GM12878 (cell line): ENCODE results near the gene MSL1. TPM values are rescaled to one million over a fixed set of nuclear protein-coding genes. Genes with fewer than 3 reads are reported as not detected.

Experiments
- FOXK2 ChIP-seq: fragments of 450-650 bp; IDR thresholded peaks from 2 replicates; pipeline ENCODE4 v1.6.1; 2017; ENCODE audit warnings: mild to moderate bottlenecking, moderate library complexity
- HSF1 ChIP-seq: fragments of 150-350 bp; IDR thresholded peaks from 2 replicates; pipeline ENCODE4 v1.6.1; 2014; ENCODE audit warnings: mild to moderate bottlenecking, low read depth, low read length
- JUND ChIP-seq: IDR thresholded peaks from 2 replicates; pipeline ENCODE4 v1.6.1; 2012; ENCODE audit warnings: low read depth, mild to moderate bottlenecking, low read length, improper control_type of control experiment, moderate library complexity
- NKRF ChIP-seq: fragments of 450-650 bp; conservative IDR thresholded peaks from 2 replicates; pipeline ENCODE4 v1.6.1; 2017; ENCODE audit warnings: mild to moderate bottlenecking, moderate library complexity
- SPI1 ChIP-seq: IDR thresholded peaks from 2 replicates; pipeline ENCODE4 v1.6.1; 2011; ENCODE audit warnings: low read depth, mild to moderate bottlenecking, low read length, moderate library complexity, borderline replicate concordance; ENCODE audit not compliant: insufficient read depth
- SRF ChIP-seq, 2 experiments: IDR thresholded peaks; 2 replicates each; pipeline ENCODE4 v1.6.1; 2011; ENCODE audit warnings: low read depth in 2 of 2, low read length in 2 of 2, mild to moderate bottlenecking in 1 of 2, moderate library complexity in 1 of 2
- STAT1 ChIP-seq: fragments of 450-650 bp; conservative IDR thresholded peaks from 2 replicates; pipeline ENCODE4 v1.6.1; 2014; ENCODE audit warnings: antibody characterized with exemption, mild to moderate bottlenecking
- TAF1 ChIP-seq: IDR thresholded peaks from 2 replicates; pipeline ENCODE4 v1.6.1; 2011; ENCODE audit warnings: mild to moderate bottlenecking, low read depth, low read length, borderline replicate concordance
- TBL1XR1 ChIP-seq: IDR thresholded peaks from 2 replicates; pipeline ENCODE4 v1.6.1; 2012; ENCODE audit warnings: low read depth, low read length, improper control_type of control experiment
- WRNIP1 ChIP-seq: IDR thresholded peaks from 2 replicates; pipeline ENCODE4 v1.6.1; 2011; ENCODE audit warnings: low read depth, low read length, improper control_type of control experiment, borderline replicate concordance
- ZBTB11 ChIP-seq: fragments of 450-650 bp; formaldehyde crosslinking; IDR thresholded peaks from 2 replicates; pipeline ENCODE4 v1.5.0; 2022; ENCODE audit warnings: mild to moderate bottlenecking, missing genetic modification characterization
- ZBTB4 ChIP-seq: fragments of 450-650 bp; formaldehyde crosslinking; IDR thresholded peaks from 2 replicates; pipeline ENCODE4 v1.4.0; 2022; ENCODE audit warnings: mild to moderate bottlenecking, moderate library complexity
- ZNF274 ChIP-seq: IDR thresholded peaks from one replicate; pipeline ENCODE4 v1.8.0; 2011; ENCODE audit not compliant: insufficient read length, insufficient read depth
- ZNF687 ChIP-seq: fragments of 450-650 bp; IDR thresholded peaks from 2 replicates; pipeline ENCODE4 v1.6.1; 2017; ENCODE audit warnings: mild to moderate bottlenecking, moderate library complexity
- polyA plus RNA-seq, 11 experiments: library from polyadenylated mRNA; depleted of rRNA in 4 of 11; unstranded in 6 of 11; stranded (reverse) in 5 of 11; fragments of >200 nt; fragmentation: Nextera tagmentation in 4 of 11; fragmentation: Illumina TruSeq in 1 of 11; extraction: Ambion mirVana in 4 of 11; extraction: Trizol in 1 of 11; gene quantifications; 1 replicate in 1 of 11; 2 replicates in 10 of 11; pipeline versions ENCODE4 v1.2.1 to v1.2.3, GENCODE V29; 2011 to 2016; ENCODE audit warnings: inconsistent platforms in 2 of 11, missing spikeins in 2 of 11, low read depth in 1 of 11
- total RNA-seq, 4 experiments: library from RNA; depleted of rRNA in 3 of 4; stranded (reverse); fragments of >200 nt in 3 of 4; fragmentation: Illumina TruSeq in 1 of 4; extraction: Trizol in 1 of 4; gene quantifications; 2 replicates each; pipeline versions ENCODE4 v1.2.1 to v1.2.3, GENCODE V29; 2013 to 2021

The MSL1 gene
- total and polyA plus RNA-seq, 10 of the 15 experiments (the other 5 are each of a cell fraction or from before 2014, with no cell fraction given), result 6.1 to 95.2 (median 51.8) TPM

GRCh38 chr17:40095944-40096791 lies 25.6 kb upstream of the MSL1 start (continued):
- no peak for TF ChIP-seq ZBTB4
- no peak; the same call in 1 of the 2 replicates for TF ChIP-seq TBL1XR1
- no peak for TF ChIP-seq SPI1
- TF ChIP-seq ZNF687, result peak; percentile 53
- TF ChIP-seq ZBTB11 (CRISPR knock-in tag), result no peak
- TF ChIP-seq NKRF, result no peak
- TF ChIP-seq WRNIP1, result no peak
- TF ChIP-seq HSF1, result no peak
- no peak for TF ChIP-seq SRF (IDR thresholded peaks at IDR 0.05; ENCODE audit: low read depth in 2 of 2, low read length in 2 of 2)
- no peak for TF ChIP-seq STAT1
- TF ChIP-seq ZNF274, result no peak
- TF ChIP-seq JUND, result no peak
- no peak for TF ChIP-seq TAF1
- TF ChIP-seq FOXK2, result no peak
